Activated T-cell treated with anti-CD3 and anti-CD28 coated beads for 24 hours (primary cell): Measurements from ENCODE around the gene PF4V1.
"Not testable (repeated sequence)": the region's sequence is repeated elsewhere in the genome, so short reads cannot be mapped to it uniquely, and the experiment has no call there.

Experiments used
- DNase-seq: peaks from one replicate; pipeline ENCODE4 v3.0.0-alpha.2; 2020; ENCODE audit warnings: low read depth

Gene PF4V1

DNA sequence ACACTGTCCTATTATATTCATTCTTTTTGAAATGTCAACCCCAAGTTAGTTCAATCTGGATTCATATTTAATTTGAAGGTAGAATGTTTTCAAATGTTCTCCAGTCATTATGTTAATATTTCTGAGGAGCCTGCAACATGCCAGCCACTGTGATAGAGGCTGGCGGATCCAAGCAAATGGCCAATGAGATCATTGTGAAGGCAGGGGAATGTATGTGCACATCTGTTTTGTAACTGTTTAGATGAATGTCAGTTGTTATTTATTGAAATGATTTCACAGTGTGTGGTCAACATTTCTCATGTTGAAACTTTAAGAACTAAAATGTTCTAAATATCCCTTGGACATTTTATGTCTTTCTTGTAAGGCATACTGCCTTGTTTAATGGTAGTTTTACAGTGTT, 17.7 kb downstream of the PF4V1 start:
- DNase-seq, result no peak

DNA sequence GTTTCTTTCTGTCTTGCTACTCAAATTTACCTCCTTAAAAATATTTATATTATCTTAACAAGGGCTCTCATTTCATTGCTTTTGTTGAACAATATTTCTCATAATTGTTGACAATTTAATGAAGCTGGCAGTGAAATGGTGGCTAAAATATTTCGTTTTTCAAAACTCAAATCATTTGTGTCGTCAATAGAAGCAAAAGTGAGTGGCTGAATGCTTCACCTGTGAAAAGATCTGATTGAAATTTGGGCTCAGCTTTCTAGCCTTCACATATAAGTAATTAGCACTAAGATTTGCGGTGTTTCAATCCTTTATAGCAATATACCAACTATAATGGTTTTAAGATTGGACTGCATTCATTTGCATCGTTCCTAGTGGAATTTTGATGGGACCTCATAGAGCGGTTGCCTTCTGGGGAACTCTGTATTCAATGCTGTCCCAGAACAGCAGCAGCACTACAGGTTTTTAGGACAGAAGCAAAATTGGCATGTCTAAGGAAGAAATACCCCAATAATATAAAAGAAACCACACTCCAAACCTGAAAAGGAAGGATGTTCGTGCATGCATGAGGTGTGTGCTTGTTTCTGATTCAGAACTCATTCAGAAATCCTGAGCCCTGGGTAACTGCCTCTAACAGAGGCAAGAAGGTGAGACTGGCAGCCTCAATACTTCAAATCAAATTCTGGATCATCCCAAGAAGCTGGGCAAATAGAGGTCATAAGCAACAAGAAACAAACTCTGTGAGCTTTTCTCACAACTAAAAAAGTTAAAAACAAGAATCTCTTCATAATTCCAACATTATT, 18.6 kb downstream of the PF4V1 start:
- DNase-seq, result no peak

DNA sequence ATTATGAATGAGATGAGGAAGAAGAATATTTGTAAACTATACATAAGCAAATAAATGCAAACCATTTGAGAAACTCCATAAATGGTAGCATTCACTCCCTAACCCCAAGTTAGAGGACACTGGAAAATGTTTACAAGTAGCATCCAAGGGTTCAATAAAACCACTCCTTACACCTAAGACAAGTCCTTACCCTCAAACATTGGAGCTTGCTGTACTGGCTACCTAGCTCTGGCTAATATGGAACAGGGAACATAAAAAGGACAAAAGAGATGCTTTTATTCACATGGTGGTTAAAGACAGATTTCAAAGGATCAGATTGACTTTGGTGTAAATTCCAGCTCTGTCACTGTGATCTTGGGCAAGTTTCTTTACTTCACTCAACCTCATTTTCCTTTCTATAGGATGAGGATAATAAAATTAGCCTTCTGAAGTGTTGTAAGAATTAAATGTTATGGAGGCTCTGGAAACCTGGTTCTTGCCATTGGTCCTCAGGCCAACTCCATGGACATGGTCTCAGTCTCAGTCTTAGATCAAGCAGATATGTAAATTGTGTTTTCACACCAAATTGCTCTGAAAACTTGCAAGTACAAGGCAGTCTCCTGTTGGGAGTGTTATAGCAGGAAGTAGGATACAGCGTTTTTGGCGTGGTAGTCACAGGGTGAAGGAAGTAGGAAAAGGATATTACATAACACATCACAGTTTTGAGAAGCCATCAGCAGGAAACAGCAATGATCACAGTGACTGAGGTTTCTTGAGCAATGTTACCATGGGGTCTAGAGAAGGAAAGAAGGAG, 19.4 kb downstream of the PF4V1 start:
- no peak for DNase-seq

DNA sequence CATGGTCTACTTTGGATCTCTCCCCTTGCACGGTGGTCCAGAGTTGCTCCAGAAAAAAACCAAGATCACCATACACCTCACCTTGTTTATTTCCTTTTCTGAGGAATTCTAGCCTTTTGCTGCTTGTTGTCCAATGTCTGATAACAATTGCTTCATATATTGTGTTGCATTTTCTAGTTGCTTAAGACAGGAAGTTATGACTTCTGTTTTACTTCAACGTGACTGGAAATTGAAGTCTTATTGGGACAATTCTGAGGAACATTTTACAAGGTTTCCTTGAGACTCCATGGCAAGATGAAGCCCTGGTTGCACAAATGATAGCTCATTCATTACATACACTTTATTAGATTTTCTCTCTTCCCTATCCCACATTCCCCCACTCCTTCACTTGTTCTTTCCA, 21.3 kb downstream of the PF4V1 start:
- DNase-seq, result no peak

DNA sequence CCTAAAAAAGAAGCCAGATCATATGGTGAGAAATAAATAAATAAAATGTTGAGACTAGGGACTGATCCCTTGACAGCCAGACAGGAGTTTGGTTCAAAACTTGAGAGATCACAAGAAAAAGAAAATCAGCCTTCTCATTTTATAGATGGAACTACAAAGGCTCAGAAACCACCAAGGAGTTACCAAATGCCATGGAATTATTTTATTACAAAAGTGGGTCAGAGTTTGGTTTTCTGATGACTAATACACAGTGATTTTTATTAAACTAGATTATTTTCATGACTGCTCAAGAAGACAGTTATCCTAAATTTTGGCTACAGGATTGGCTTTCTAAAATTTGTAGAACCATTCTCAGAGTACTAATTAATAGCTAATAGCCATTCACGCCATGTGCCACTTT, 22.3 kb downstream of the PF4V1 start:
- DNase-seq, result no peak

DNA sequence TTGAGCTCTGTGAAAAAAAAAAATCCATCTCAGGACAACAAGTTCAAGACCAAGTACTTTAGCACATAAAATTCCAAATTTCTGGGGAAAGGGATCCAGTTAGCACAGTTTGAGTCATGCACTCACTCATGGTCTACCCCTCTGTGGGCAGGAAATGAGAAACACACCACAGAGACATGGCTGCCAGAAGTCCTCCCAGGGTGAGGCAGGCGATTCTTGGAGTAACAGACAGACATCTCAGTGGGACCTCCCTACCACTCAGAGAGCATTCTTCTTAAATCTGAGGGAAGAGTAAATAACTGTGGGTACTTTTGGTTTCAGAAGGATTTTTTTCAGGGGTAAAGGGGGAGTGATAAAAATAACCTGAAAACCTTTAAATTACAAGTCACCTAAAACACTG, 30.2 kb downstream of the PF4V1 start:
- no peak for DNase-seq

DNA sequence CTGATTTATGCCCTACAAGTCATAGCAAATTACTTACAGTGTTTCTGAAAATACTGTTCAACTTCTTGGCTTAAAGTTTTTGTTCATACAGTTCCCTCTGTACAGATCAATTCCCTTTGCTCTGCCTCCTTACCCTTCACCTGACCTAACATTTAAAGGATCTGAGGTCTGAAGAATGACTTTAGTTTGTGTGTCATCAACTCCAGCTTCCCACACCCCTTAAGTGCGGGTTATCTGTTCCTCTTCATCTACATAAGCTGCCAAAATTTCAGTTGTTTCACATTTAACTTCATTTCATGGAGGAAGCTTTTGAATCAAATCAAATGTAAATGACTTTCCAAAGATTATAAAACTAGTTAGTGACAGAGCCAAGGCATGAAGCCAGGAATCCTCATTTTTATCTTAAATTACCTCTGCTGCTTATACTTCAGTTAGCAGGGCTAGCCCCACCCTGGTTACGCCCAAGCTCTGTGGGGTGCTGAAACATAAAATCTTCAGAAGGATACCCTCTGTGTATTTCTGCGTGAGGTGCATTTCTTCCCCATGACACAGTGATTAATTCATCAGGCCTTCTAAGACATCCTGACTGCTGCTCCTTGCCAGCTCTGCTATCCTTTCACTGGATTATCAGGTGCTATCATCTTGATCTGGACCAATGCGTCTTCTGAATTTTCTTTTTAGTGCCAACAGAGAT, 32.6 kb downstream of the PF4V1 start:
- no peak for DNase-seq

DNA sequence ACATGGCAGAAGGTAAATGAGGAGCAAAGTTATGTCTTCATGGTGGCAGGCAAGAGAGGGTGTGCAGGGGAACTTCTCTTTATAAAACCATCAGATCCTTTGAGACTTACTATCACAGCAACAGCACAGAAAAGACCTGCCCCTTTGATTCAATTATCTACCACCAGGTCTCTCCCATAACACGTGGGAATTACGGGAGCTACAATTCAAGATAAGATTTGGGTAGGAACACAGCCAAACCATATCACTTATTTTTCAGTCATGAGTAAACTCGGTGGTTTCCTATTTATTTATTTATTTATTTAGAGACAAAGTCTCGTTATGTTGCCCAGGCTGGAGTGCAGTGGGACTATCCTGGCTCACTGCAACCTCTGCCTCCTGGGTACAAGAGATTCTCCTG, 38.2 kb downstream of the PF4V1 start:
- no peak for DNase-seq

DNA sequence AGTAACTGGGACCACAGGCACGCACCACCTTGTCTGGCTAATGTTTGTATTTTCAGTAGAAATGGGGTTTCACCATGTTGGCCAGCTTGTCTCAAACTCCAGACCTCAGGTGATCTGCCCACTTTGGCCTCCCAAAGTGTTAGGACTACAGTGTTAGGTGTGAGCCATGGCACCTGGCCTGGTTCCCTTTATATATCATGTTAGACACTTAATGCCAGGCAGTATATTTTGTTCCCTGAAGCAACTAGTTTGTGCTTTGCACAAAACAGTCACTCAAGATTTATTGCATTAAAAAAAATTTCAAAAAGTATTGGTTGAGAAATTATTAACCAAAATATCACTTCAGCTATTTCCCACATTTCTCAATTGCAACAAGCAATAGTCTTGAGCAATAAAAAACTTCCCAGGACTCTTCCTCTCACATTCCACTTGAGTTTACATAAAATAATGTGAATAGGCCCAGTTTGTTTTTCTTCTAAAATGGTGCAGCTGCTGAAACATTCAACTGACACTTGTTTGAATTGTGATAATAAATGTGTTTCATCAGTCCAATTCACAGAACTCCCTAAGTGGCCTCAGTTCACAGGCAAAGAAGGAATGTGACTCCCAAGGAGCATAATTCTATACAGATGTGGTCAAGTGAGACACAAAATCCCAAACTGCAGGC, 38.8 kb downstream of the PF4V1 start:
- no peak for DNase-seq

DNA sequence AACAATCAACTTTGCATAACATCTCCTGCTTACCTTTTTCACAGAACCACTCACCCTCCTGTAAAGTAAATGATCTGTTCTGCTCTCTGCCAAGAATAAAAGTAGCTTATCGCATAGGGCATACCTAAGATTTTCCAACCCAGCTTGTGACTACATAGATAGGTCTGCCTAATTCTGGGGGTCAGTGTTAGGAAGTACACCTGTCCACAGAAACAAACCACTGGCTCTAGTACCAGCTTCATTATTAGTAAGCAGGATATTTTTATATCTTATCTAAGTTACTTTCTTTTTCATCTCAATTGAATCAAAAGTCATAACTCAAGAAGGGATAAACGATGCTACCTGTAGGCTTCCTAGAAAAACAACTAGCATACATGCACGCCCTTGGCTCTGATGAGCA, 39.9 kb downstream of the PF4V1 start:
- no peak for DNase-seq

DNA sequence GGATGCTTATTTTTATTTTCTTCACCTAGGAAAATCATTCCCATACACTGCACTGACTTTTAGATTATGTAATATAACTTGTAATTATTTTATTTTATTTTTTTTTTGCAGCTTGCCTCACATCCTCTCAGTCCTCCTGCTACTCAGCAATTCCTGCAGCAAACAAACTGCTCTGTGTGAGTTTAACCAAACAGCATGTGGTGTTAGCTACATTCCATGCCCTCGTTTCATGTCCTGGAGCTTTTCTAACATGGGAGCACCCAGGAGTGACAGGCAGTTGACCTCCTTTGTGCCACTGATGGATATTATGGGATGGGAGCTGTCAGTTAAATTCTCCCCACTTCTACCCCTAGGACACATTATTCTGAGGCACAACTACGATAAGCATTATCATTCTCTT, 40.9 kb downstream of the PF4V1 start:
- DNase-seq, result no peak

DNA sequence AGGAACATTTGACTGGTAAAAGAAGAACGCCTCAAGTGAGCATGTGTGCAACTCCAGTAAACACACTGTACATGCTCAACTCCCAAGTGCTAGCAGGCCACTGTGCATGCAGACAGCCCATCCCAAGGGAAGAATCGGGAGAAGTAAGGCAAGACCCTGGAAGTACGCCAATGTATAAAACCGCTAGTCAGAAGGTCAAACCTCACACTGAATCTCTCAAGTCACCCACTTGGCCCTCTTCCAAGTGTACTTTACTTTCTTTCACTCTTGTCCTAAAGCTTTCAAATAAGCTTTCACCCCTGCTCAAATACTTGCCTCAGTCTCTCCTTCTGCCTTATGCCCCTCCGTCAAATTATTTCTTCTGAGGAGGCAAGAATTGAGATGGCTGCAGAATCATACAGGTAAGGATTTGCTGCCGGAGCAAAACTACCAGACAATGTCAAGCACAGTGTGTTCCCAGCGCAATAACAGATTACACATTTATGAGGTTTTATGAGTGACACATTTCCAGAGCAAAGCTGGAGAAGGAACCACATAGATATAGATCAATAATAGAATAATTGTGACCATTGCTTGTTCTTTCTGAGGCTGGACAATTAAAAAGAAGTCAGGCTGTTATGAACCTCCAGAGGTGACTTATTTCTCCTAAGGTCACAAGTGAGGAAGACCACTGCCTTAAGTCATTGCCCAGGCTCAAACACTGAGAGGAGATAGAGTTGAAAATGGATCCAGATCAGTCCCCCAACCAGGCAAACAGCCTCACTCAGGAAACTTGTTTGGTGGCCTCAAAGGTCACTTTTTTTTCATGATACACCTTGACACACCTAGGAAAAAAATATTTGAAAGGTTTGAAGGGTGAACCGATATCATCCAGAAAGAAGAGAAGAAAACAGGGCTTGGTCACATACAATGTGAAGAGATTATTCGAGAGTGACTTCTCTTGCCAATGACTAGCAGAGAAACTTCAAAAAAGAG, 42.4 kb downstream of the PF4V1 start:
- no peak for DNase-seq

DNA sequence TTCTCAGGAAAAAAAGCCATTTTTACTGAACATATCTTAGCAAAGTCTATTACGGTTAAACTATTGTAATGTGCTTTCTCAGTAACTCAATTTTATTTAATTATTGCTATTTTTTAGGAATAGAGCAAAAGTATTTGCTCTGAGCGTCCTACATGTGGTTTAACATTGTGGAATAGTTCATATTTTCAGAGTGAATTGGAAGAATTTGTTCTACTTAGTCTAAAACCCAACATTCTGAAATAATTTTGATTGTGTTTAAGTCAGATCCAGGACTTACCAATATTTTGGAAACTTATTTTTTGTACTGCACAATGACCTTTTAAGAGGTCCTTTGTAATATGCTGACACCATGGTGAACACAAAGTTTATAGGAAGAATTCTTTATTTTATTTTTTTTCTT, 43.3 kb downstream of the PF4V1 start:
- DNase-seq, result no peak

DNA sequence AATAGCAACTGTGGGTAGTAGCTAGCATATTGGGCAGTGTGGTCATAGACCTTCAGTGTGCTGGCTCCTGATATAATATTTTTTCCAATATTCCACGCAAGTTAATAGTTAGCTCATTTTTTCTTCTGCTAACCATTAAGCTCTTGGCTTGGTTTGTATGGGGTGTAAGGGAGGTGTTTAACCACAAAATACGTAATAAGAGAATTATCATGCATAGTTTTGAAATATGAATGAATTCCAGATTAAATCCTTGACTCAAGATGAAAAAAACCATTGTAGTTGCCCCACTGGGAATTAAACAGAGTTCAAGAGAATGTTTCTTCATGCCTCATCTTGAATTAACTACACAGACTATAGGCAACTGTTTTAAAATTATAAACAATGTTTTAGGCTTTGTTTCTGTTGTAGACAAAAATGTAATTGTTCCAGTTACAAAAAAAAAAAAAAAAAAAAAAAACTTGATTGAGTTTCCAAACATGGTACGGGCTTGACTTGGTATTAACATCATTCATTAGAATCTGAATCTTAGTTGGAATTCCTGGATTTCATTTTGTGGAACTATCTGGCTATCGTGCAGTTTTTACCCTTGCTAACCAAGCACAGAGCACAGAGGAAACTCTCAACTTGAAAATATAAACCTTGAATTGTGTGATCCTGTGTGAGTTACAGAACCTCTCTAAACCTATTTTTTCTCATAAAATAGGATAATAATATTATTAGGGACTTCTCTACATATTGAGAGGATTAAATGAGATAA, 44.5 kb downstream of the PF4V1 start:
- no peak for DNase-seq

DNA sequence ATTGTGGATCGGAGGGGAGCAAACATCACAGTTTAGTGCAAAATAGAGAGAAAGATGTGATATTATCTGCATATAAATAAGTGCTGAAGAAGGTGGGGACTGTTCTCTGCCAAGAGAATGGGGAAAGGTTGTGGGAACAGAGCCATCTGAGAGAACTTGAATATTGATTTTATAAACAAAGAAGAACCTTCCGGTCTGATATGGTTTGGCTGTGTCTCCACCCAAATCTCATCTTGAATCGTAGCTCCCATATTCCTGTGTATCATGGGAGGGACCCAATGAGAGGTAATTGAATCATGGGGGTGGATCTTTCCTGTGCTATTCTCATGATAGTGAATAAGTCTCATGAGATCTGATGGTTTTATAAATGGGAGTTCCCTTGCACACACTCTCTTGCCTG, 46.2 kb downstream of the PF4V1 start:
- DNase-seq, result not testable (repeated sequence)

DNA sequence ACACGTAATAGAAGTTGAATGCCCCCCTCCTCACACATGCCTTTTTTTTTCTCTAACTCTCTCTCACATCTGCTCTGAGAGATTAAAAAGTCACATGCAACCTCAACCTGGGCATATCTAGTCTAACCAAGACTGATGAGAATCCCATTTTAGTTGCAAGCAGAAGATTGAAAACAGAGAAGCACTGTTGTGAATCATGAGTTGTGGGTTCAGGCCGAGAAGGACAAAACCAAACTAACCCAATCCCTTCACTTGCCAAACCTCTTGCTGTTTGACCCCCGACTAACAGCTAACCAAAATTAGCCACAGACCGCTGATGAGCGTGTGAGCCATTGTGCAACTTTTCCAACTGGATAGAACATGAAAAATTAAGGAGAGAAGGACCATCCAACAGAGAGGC, 47.9 kb downstream of the PF4V1 start:
- DNase-seq, result no peak

DNA sequence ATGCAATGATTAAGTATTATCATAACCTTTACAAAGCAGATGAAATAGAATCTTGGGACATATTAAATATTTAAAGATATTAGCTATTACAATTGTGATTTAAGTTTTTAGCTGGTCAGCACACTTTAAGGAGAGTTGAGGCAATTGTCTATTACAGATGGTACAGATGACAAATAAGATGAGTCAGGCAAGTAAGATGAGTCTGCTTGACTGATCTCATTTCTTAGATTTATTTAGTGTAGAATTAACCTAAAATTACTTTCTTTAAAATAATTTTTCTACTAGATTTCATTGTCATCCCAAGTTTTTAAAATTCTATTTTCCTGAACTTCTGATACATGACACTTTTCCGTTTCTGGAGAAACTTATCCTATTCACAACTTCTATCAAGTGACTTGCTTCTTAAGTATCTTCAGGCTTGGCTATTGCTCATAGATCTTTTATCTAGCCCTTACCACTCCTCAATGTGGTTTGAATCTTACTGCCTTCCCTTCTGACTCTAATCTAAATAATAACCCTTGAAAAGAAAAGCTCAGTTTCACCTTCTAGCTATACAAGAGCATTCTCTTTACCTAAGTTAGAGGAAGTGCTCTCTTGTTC, 49.0 kb downstream of the PF4V1 start:
- no peak for DNase-seq

DNA sequence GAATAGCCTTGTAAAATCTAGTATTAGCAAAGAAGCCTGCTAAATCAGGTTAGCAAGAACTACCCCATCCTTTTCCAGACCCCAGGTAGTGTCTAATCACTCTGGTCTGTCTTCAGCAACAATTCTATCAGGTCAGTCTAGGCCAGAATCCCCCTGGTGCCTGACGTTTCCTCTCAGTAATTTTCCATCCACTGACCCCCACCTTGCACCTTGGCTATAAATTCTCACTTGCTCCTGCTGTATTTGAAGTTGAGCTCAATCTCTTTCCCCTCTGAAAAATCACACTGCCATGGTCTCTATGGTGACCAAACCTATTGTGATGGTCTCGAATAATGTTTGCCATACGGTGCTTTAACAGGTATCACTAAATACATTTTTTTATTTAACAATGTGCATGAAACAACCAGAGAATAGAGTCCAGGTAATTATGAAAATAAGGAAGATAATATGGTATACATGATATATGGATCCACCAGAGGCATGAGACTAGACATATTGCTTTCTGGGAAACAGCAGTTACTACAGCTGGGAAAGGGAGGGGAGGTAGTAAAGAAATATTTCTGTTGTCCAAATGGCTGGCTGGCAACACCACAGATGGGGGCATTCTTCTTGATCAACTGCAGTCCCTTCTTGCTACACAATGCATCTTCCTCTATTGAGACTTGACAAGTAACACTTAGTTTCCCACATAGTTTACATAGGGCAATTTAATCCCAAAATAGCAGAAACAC, 49.9 kb downstream of the PF4V1 start:
- DNase-seq, result no peak
